C4-2B (cell line): Measurements from ENCODE around the gene ATXN2L.

ENCODE experiments used
- ZFX ChIP-seq: fragments of 450-650 bp; IDR thresholded peaks from 2 replicates; pipeline ENCODE4 v1.6.1; 2017
- TF ChIP-seq, protein P1 (sequence below): fragments of 450-650 bp; conservative IDR thresholded peaks from 2 replicates; pipeline ENCODE4 v1.5.1; 2017; ENCODE audit warnings: mild to moderate bottlenecking

DNA sequence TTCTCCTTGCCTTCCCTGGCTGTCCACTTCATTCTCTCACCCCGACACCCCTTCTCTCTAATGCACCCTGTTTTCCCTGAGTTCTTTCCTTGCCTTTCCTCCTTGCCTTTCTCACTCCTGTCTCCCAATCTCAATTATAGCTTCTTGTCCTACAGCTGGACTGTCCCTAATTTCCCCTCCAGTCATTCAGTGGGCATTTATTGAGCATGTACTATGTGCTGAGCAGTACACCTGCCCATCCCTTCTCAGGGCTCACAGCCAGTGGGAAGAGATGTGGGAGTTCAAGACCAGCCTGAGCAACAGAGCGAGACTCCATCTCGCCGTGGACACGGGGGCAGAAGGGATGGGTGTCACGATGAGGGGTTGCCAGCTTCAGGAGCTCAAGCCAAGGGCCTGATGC lies 61.2 kb downstream of the ATXN2L start:
- TF ChIP-seq, protein P1, sequence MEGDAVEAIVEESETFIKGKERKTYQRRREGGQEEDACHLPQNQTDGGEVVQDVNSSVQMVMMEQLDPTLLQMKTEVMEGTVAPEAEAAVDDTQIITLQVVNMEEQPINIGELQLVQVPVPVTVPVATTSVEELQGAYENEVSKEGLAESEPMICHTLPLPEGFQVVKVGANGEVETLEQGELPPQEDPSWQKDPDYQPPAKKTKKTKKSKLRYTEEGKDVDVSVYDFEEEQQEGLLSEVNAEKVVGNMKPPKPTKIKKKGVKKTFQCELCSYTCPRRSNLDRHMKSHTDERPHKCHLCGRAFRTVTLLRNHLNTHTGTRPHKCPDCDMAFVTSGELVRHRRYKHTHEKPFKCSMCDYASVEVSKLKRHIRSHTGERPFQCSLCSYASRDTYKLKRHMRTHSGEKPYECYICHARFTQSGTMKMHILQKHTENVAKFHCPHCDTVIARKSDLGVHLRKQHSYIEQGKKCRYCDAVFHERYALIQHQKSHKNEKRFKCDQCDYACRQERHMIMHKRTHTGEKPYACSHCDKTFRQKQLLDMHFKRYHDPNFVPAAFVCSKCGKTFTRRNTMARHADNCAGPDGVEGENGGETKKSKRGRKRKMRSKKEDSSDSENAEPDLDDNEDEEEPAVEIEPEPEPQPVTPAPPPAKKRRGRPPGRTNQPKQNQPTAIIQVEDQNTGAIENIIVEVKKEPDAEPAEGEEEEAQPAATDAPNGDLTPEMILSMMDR, result no peak
- no peak for TF ChIP-seq ZFX
